GM23248 (cell line): Measurements from ENCODE around the gene RABEP2. TPM values are rescaled to one million over a fixed set of nuclear protein-coding genes. Genes with fewer than 3 reads are reported as not detected.

ENCODE experiments used
- DNase-seq: peaks from one replicate; pipeline ENCODE4 v3.0.0-alpha.2; 2015
- H2AFZ ChIP-seq: fragments of 200-600 bp; sonication (generic); 2 replicates; pipeline ENCODE4 v1.6.1; 2016; ENCODE audit warnings: antibody characterized with exemption
- H3F3A ChIP-seq: fragments of 200-600 bp; sonication (generic); 2 replicates; pipeline ENCODE4 v1.6.1; 2016; ENCODE audit warnings: mild to moderate bottlenecking, antibody characterized with exemption, mixed run types; ENCODE audit not compliant: insufficient read depth
- H3K27ac ChIP-seq: fragments of 200-600 bp; sonication (generic); 2 replicates; pipeline ENCODE4 v1.5.1; 2016; ENCODE audit warnings: mild to moderate bottlenecking
- H3K27me3 ChIP-seq: fragments of 200-600 bp; sonication (generic); replicated peaks from 2 replicates; pipeline ENCODE4 v1.6.1; 2016; ENCODE audit warnings: mild to moderate bottlenecking; ENCODE audit not compliant: insufficient read depth
- H3K36me3 ChIP-seq: fragments of 200-600 bp; sonication (generic); 2 replicates; pipeline ENCODE4 v1.6.1; 2016; ENCODE audit warnings: low read depth, mild to moderate bottlenecking
- H3K4me1 ChIP-seq: fragments of 200-600 bp; sonication (generic); 2 replicates; pipeline ENCODE4 v1.6.1; 2016; ENCODE audit warnings: mild to moderate bottlenecking; ENCODE audit not compliant: insufficient read depth
- H3K4me2 ChIP-seq: fragments of 200-600 bp; sonication (generic); one replicate; pipeline ENCODE4 v1.6.1; 2016; ENCODE audit warnings: mild to moderate bottlenecking; ENCODE audit not compliant: unreplicated experiment
- H3K4me3 ChIP-seq: fragments of 200-600 bp; sonication (generic); 2 replicates; pipeline ENCODE4 v1.5.1; 2016; ENCODE audit warnings: mild to moderate bottlenecking
- H3K79me2 ChIP-seq: fragments of 200-600 bp; sonication (generic); 2 replicates; pipeline ENCODE4 v1.6.1; 2016; ENCODE audit warnings: mild to moderate bottlenecking; ENCODE audit not compliant: insufficient read depth
- H3K9ac ChIP-seq: fragments of 200-600 bp; sonication (generic); 2 replicates; pipeline ENCODE4 v1.6.1; 2016; ENCODE audit warnings: mild to moderate bottlenecking
- H3K9me2 ChIP-seq: fragments of 200-600 bp; sonication (generic); 2 replicates; pipeline ENCODE4 v1.6.1; 2016; ENCODE audit warnings: mixed run types, mild to moderate bottlenecking, moderate library complexity; ENCODE audit not compliant: insufficient read depth
- H3K9me3 ChIP-seq: fragments of 200-600 bp; sonication (generic); one replicate; pipeline ENCODE4 v1.6.1; 2017; ENCODE audit warnings: low read depth
- H4K20me1 ChIP-seq: fragments of 200-600 bp; sonication (generic); 2 replicates; pipeline ENCODE4 v1.6.0; 2016; ENCODE audit not compliant: insufficient read depth
- EZH2 ChIP-seq: fragments of 200-600 bp; sonication (generic); IDR thresholded peaks from 2 replicates; pipeline ENCODE4 v1.6.1; 2018; ENCODE audit warnings: antibody characterized with exemption, mild to moderate bottlenecking; ENCODE audit not compliant: insufficient read depth, poor library complexity, severe bottlenecking
- EZH2phosphoT487 ChIP-seq: fragments of 200-600 bp; sonication (generic); IDR thresholded peaks from 2 replicates; pipeline ENCODE4 v1.6.1; 2018; ENCODE audit warnings: antibody characterized with exemption, moderate library complexity, mild to moderate bottlenecking, low read depth; ENCODE audit not compliant: insufficient read depth
- WGBS, 2 experiments: methylation state at CpG; one replicate each; pipeline ENCODE4 v1.1.6; 2015 to 2017; ENCODE audit warnings: low lambda C conversion rate in 2 of 2, low coverage in 1 of 2; ENCODE audit errors: missing lambda C conversion rate in 2 of 2; 5-methylcytosine and 5-hydroxymethylcytosine counted together
- in situ Hi-C: fragments of 300-500 bp; cut with MboI; formaldehyde crosslinking; loops from 2 replicates; pipeline ENCODE4 v1.15.0; 2020
- polyA plus RNA-seq: library from polyadenylated mRNA; unstranded; fragments of >200 nt; fragmentation: Nextera tagmentation; extraction: Ambion mirVana; gene quantifications from 2 replicates; pipeline ENCODE4 v1.2.1, GENCODE V29; 2016
- total RNA-seq: library from RNA; depleted of rRNA; stranded (reverse); fragments of >200 nt; shearing (Covaris generic); gene quantifications from 2 replicates; pipeline ENCODE4 v1.2.3, GENCODE V29; 2014

RABEP2 gene
- total and polyA plus RNA-seq, 2 experiments from 2014 or later: 14.0 to 53.4 TPM

DNA sequence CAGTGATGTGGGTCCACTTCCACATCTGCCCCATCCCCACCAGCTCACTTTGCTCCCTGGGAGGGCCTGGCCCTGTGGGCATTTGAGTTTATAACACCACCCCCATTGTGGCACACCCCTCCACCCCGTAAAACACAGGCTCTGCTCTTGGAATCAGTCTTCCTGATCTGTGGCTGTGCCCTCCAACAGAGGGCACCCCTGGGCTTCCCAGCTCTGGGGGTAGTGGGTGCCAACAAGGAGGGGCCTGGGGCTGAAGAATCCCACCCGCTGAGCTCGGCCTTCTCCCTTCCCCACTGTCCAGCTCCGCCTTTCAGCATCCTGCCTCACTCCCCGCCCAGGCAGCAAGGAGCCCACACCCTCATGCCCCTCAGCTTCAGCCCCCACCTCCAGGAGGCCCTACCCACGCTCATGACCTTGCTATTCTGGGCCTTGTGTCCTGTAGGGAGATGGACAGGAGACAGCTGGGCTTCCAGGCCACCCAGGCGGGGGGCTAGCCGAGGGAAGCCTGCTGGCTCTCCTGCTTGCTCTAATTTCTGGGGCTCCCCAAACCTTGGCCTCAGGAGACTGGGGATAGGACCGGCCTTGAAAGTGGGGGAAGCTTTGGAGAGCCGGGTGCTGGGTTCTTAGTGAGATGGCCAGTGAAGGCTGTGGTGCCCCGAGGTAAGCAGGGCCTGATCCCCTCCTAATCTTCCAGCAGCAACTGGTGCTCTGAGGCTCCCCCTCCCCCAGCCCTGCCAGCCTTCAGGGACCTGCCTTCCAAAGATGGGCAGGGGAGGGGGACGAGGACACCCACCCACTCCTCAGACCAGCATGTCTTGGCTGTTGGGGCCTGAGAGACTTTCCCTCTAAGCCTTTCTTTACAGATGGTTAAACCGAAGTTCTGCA is 49.7 kb downstream of the RABEP2 start:
- no peak overlapping the region for H3K4me3 ChIP-seq
- H3F3A ChIP-seq: no peaks in the 10 kb centered on the region
- no peak overlapping the region for H3K4me2 ChIP-seq
- no peak overlapping the region for H3K27ac ChIP-seq
- no peaks in the 10 kb centered on the region for H3K36me3 ChIP-seq
- WGBS, 2 experiments: 57 to 58% methylated on average over 11 to 13 of the region's 13 CpGs
- no peak overlapping the region for H2AFZ ChIP-seq
- H3K4me1 ChIP-seq: peaks cover 4% of the 10 kb centered on the region; the same call in 1 of the 2 replicates
- no peak overlapping the region for H3K9ac ChIP-seq
- in situ Hi-C loops: no loop called here
- no peaks in the 10 kb centered on the region for H3K9me2 ChIP-seq
- no peaks in the 10 kb centered on the region for H4K20me1 ChIP-seq
- H3K9me3 ChIP-seq: no peaks in the 10 kb centered on the region
- no peak for TF ChIP-seq EZH2phosphoT487
- no peak for TF ChIP-seq EZH2
- no peak for DNase-seq
- no peaks in the 10 kb centered on the region for H3K79me2 ChIP-seq
- H3K27me3 ChIP-seq: no peaks in the 10 kb centered on the region

DNA sequence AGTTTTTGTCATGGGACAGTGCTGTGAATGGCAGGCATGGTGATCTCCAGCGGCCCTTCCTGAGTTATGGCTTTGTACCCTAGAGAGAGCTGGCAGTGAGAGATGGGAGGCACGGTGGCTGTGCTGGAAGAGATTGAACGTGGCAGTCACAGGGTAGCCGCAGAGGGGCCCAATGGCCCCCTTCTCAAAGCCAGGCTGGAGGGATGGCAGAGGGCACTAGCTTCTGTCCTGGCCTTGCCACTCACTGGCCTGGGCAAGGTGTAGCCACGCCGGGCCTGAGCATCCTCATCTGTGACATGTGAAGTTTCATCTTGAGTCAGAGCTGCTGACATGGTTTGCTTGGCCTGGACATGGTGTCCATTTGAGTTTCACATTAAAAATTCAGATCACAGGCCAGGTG is 50.6 kb downstream of the RABEP2 start:
- H3K27me3 ChIP-seq: no peaks in the 10 kb centered on the region
- no peak for TF ChIP-seq EZH2phosphoT487
- 86 to 89% methylated on average over 6 of the region's 6 CpGs for WGBS, 2 experiments
- no peak overlapping the region for H2AFZ ChIP-seq
- no peaks in the 10 kb centered on the region for H3K9me2 ChIP-seq
- H3K79me2 ChIP-seq: no peaks in the 10 kb centered on the region
- no peak overlapping the region for H3K4me2 ChIP-seq
- no peaks in the 10 kb centered on the region for H4K20me1 ChIP-seq
- in situ Hi-C loops: no loop called here
- H3F3A ChIP-seq: no peaks in the 10 kb centered on the region
- H3K9me3 ChIP-seq: no peaks in the 10 kb centered on the region
- H3K4me3 ChIP-seq: no peak overlapping the region
- H3K4me1 ChIP-seq: peaks cover 4% of the 10 kb centered on the region; the same call in 1 of the 2 replicates
- H3K9ac ChIP-seq: no peak overlapping the region
- DNase-seq: no peak
- H3K36me3 ChIP-seq: peaks cover 4% of the 10 kb centered on the region; the same call in 1 of the 2 replicates
- no peak overlapping the region for H3K27ac ChIP-seq

DNA sequence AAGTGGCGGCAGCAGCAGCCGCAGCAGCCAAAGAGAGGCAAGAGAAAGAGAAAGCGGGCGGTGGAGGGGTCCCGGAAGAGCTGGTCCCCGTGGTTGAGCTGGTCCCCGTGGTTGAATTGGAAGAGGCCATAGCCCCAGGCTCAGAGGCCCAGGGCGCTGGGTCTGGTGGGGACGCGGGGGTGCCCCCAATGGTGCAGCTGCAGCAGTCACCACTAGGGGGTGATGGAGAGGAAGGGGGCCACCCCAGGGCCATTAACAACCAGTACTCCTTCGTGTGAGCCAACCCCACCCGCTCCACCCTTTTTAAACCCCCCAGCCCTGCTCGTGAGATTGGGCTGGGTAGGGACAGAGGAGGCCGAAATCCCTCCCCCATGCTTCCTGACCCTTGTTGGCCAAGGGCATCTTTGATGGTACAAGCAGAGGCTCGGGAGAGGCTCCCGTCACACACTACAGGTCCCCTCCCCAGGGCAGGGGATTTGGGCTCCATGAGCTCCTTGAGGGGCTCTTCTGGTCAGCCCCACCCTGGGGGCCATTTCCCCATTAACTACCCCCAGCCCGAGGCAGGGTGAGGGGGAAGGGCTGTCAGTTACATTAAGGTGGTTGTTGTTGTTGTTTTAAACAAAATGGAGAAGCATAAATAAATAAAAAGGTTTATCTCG is 51.4 kb downstream of the RABEP2 start:
- no peaks in the 10 kb centered on the region for H3F3A ChIP-seq
- H3K9me2 ChIP-seq: no peaks in the 10 kb centered on the region
- no peaks in the 10 kb centered on the region for H4K20me1 ChIP-seq
- in situ Hi-C loops: no loop called here
- H3K4me3 ChIP-seq: no peak overlapping the region
- no peaks in the 10 kb centered on the region for H3K4me1 ChIP-seq
- H3K4me2 ChIP-seq: no peak overlapping the region
- WGBS, 2 experiments: 93 to 94% methylated on average over 14 to 18 of the region's 18 CpGs
- H3K27me3 ChIP-seq: no peaks in the 10 kb centered on the region
- H3K9ac ChIP-seq: no peak overlapping the region
- no peak overlapping the region for H3K27ac ChIP-seq
- peaks cover 10% of the 10 kb centered on the region; the same call in 1 of the 2 replicates for H3K36me3 ChIP-seq
- peak; percentile 43 for DNase-seq
- no peak overlapping the region for H2AFZ ChIP-seq
- no peaks in the 10 kb centered on the region for H3K79me2 ChIP-seq
- no peaks in the 10 kb centered on the region for H3K9me3 ChIP-seq
- TF ChIP-seq EZH2: no peak
- TF ChIP-seq EZH2phosphoT487: no peak

DNA sequence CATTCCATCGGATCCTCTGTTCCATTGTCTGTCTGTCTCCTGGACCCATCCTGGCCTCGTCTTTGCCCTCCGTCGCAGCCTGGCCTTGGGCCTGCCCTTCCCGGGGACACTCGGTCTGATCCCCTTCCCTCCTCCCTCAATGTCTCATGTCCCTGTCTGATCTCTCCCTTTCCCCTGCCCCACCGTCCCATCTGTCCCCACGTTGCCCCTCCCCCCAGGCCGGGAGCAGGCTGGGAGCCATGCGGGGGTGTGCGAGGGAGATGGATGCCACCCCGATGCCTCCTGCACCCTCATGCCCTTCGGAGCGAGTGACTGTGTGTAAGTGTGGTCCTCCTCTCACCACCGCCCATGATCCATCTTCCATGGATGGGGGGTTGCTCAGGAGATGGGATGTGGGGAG is 52.1 kb downstream of the RABEP2 start:
- Histone ChIP-seq H3K9me3 (no peaks in the 10 kb centered on the region), H3F3A (no peaks in the 10 kb centered on the region), H3K27ac (no peak overlapping the region), H3K79me2 (no peaks in the 10 kb centered on the region), H3K4me1 (no peaks in the 10 kb centered on the region), H3K27me3 (no peaks in the 10 kb centered on the region), H3K4me2 (no peak overlapping the region), H3K36me3 (peaks cover 13% of the 10 kb centered on the region; the same call in 1 of the 2 replicates), H2AFZ (no peak overlapping the region), H4K20me1 (no peaks in the 10 kb centered on the region), H3K4me3 (no peak overlapping the region), H3K9ac (no peak overlapping the region), H3K9me2 (no peaks in the 10 kb centered on the region)
- 86 to 100% methylated on average over 6 to 15 of the region's 15 CpGs for WGBS, 2 experiments
- no peak for DNase-seq
- TF ChIP-seq EZH2 (no peak), EZH2phosphoT487 (no peak)
- in situ Hi-C loops: no loop called here
